ENCODE results near the gene HPCAL1. TPM values are rescaled to one million over a fixed set of nuclear protein-coding genes. Genes with fewer than 3 reads are reported as not detected.

The HPCAL1 gene
- total RNA-seq, 1 experiment from 2014 or later: 26.9 TPM

DNA sequence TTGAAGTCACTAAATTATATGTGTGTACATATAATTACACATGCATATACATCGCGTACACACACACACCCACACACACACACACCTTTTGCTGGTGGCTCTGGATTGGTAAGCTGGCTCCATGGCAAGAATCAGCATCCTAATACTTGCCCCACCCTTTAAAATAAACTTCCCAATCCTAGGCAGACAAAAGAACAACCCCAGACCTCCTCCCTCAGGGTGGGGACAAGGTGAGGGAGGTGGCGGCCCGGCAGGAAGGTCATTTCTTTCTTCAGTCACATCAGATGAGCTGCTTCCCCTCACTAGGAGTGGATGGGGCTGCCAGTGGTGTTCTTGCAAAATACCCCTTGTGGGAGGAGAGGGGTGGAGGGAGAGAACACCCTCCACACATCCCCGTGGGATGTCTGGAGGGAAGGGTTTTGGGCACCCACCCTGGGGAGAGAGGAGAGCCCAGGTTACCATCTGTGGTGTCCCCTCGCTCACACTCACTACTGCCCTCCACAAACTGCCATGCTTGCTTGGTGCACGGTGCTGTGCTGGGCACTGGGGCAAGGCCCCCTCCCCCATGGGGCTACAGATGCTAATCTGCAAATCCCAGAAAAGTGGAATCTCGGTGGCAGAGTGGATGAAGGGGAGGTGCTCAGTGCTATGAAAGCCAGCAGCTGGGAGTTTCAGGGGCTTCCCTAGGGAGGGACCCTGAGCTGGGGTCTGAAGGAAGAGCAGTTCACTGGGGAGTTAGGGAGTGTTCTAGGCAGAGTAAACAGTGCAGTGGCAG is 81.4 kb downstream of the HPCAL1 start:
- Histone ChIP-seq H3K27me3 (replicated peaks; ENCODE audit: control insufficient read depth, insufficient read depth, low read length) (no peaks in the 10 kb centered on the region), H3K36me3 (ENCODE audit: control insufficient read depth, insufficient read depth, low read length) (no peaks in the 10 kb centered on the region), H3K4me3 (ENCODE audit: low read depth, low read length) (no peak overlapping the region), H3K4me1 (peaks cover 8% of the 10 kb centered on the region; the same call in 1 of the 2 replicates), H3K9me3 (no peaks in the 10 kb centered on the region)
- no peak overlapping the region for H3K27ac Mint-ChIP-seq (ENCODE audit: unreplicated experiment)
- no peak overlapping the region for H3K4me3 Mint-ChIP-seq (ENCODE audit: unreplicated experiment)
- intact Hi-C loops (cut with micrococcal nuclease; ENCODE audit: unreplicated experiment): no loop called here
- BruUV-seq (replicated peaks): no TSS peak
- no peaks in the 10 kb centered on the region for H3K27me3 Mint-ChIP-seq (ENCODE audit: insufficient read depth, unreplicated experiment)
- H3K36me3 Mint-ChIP-seq (ENCODE audit: insufficient read depth, unreplicated experiment): no peaks in the 10 kb centered on the region
- TF ChIP-seq, protein P1, sequence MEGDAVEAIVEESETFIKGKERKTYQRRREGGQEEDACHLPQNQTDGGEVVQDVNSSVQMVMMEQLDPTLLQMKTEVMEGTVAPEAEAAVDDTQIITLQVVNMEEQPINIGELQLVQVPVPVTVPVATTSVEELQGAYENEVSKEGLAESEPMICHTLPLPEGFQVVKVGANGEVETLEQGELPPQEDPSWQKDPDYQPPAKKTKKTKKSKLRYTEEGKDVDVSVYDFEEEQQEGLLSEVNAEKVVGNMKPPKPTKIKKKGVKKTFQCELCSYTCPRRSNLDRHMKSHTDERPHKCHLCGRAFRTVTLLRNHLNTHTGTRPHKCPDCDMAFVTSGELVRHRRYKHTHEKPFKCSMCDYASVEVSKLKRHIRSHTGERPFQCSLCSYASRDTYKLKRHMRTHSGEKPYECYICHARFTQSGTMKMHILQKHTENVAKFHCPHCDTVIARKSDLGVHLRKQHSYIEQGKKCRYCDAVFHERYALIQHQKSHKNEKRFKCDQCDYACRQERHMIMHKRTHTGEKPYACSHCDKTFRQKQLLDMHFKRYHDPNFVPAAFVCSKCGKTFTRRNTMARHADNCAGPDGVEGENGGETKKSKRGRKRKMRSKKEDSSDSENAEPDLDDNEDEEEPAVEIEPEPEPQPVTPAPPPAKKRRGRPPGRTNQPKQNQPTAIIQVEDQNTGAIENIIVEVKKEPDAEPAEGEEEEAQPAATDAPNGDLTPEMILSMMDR (IDR thresholded peaks at IDR 0.05; ENCODE audit: insufficient read depth in 1 of 2, low read depth in 1 of 2, low read length in 1 of 2, severe bottlenecking in 1 of 2, unreplicated experiment in 1 of 2): no peak
- H3K4me1 Mint-ChIP-seq (ENCODE audit: low read depth, unreplicated experiment): peaks cover 6% of the 10 kb centered on the region
- CTCF ChIA-PET: interaction anchor here (0.6 kb wide), 1 partner anchor 221 kb away, joined by 3 read pairs; no protein-coding TSS in a partner anchor
- DNase-seq: no peak
- H3K9me3 Mint-ChIP-seq (ENCODE audit: unreplicated experiment): no peaks in the 10 kb centered on the region
- POLR2A ChIA-PET: no interaction called here

DNA sequence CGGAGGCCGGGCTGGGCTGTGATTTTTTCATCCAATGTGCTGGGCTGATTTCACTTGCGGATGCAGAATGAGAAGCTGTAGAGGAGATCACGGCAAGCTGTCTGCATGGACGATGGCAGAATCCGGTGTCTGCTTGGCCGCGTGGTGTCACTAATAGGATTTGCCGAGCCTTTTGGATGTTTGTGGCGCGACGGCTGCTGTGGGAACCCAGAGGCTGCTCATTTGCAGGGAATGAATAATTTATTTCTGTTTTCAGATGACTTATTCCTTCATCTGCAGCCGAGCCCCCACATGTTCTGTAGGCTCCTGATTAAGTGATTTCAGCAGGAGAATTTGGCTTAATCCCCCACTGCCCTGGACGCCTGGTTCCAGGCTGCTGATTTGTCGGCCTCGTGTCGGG is 82.8 kb downstream of the HPCAL1 start:
- Histone ChIP-seq H3K36me3 (ENCODE audit: control insufficient read depth, insufficient read depth, low read length) (no peaks in the 10 kb centered on the region), H3K9me3 (no peaks in the 10 kb centered on the region), H3K27me3 (replicated peaks; ENCODE audit: control insufficient read depth, insufficient read depth, low read length) (no peaks in the 10 kb centered on the region), H3K4me3 (ENCODE audit: low read depth, low read length) (no peak overlapping the region), H3K4me1 (peaks cover 17% of the 10 kb centered on the region)
- intact Hi-C loops (cut with micrococcal nuclease; ENCODE audit: unreplicated experiment): no loop called here
- Mint-ChIP-seq H3K4me1 (ENCODE audit: low read depth, unreplicated experiment) (peaks cover 6% of the 10 kb centered on the region), H3K9me3 (ENCODE audit: unreplicated experiment) (no peaks in the 10 kb centered on the region), H3K27ac (ENCODE audit: unreplicated experiment) (no peak overlapping the region), H3K36me3 (ENCODE audit: insufficient read depth, unreplicated experiment) (no peaks in the 10 kb centered on the region), H3K27me3 (ENCODE audit: insufficient read depth, unreplicated experiment) (no peaks in the 10 kb centered on the region), H3K4me3 (ENCODE audit: unreplicated experiment) (no peak overlapping the region)
- TF ChIP-seq, protein P1 (IDR thresholded peaks at IDR 0.05; ENCODE audit: insufficient read depth in 1 of 2, low read depth in 1 of 2, low read length in 1 of 2, severe bottlenecking in 1 of 2, unreplicated experiment in 1 of 2): no peak
- BruUV-seq (replicated peaks): no TSS peak
- no peak for DNase-seq
- ChIA-PET CTCF (interaction anchor here (1.0 kb wide), 1 partner anchor 23 kb away, joined by 3 read pairs; no protein-coding TSS in a partner anchor), POLR2A (no interaction called here)

DNA sequence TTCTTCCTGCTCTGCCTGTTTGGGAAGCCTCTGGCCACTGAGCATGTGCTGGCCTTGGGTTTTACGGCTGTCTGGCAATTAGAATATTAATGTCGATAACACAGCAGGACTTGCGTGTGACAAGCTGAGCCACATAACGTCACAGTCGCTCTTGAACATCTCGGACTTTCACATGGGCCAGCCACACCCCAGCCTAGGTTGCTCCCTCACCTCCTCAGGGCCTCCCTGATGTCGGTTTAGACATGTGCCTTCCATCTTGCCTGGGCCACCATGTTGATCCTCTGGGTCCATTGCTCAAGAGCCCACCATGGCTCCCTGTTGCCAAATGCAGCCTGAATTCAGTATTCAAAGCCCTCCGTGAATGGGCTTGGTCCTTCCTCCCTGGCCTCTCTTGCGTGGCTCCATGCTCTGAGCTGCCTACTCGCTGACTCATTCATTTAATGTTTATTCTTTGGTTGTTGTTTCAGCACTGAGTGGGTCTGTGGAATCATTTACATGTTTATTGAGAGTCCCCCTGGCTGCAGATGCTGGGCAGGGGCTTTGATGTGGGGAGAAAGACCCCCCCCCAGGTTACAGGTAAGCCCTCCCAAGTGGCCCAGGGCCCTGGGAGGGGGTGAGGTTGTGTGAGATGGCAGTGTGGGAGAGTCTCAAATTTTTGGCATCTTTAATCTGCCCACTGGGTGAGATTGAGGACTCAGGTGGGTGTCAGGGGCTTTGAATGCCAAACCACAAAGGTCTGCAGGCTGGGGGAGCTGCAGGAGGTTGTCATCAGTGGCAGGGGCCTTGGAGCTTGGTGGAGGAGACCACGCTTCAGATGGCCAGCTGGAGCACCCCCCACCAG is 83.4 kb downstream of the HPCAL1 start:
- Mint-ChIP-seq H3K9me3 (ENCODE audit: unreplicated experiment) (no peaks in the 10 kb centered on the region), H3K4me3 (ENCODE audit: unreplicated experiment) (no peak overlapping the region), H3K36me3 (ENCODE audit: insufficient read depth, unreplicated experiment) (no peaks in the 10 kb centered on the region), H3K4me1 (ENCODE audit: low read depth, unreplicated experiment) (peaks cover 6% of the 10 kb centered on the region), H3K27me3 (ENCODE audit: insufficient read depth, unreplicated experiment) (no peaks in the 10 kb centered on the region), H3K27ac (ENCODE audit: unreplicated experiment) (peak overlapping the region; percentile 16)
- Histone ChIP-seq H3K4me3 (ENCODE audit: low read depth, low read length) (no peak overlapping the region), H3K27me3 (replicated peaks; ENCODE audit: control insufficient read depth, insufficient read depth, low read length) (no peaks in the 10 kb centered on the region), H3K4me1 (peaks cover 17% of the 10 kb centered on the region), H3K9me3 (no peaks in the 10 kb centered on the region), H3K36me3 (ENCODE audit: control insufficient read depth, insufficient read depth, low read length) (no peaks in the 10 kb centered on the region)
- TF ChIP-seq, protein P1 (IDR thresholded peaks at IDR 0.05; ENCODE audit: insufficient read depth in 1 of 2, low read depth in 1 of 2, low read length in 1 of 2, severe bottlenecking in 1 of 2, unreplicated experiment in 1 of 2): no peak
- ChIA-PET CTCF (interaction anchor here (1.0 kb wide), 1 partner anchor 23 kb away, joined by 3 read pairs; no protein-coding TSS in a partner anchor), POLR2A (no interaction called here)
- no peak for DNase-seq
- BruUV-seq (replicated peaks): no TSS peak
- intact Hi-C loops (cut with micrococcal nuclease; ENCODE audit: unreplicated experiment): no loop called here

All from Caco-2 (cell line).